Glomerular visceral epithelial cell (primary cell): ENCODE data around the gene KLHL14.
"Not testable (repeated sequence)": the region's sequence is repeated elsewhere in the genome, so short reads cannot be mapped to it uniquely, and the experiment has no call there.

Source experiments
- DNase-seq: peaks from one replicate; pipeline ENCODE4 v3.0.0-alpha.2; 2016; ENCODE audit errors: extremely low spot score

Gene KLHL14

GRCh38 chr18:32772581-32773381 lies at the start of gene KLHL14:
Gene KLHL14, minus strand, starts transcription at chr18:32773023. Its CDS starts 2,432 bp downstream, at chr18:32770591.
- peak; percentile 79 for DNase-seq

- DNase-seq = no peak
Measured at GRCh38 chr18:32822197-32822596, 49.4 kb upstream of the KLHL14 start.

GRCh38 chr18:32815881-32816280 lies 43.1 kb upstream of the KLHL14 start:
- DNase-seq = no peak

GRCh38 chr18:32812342-32812741 lies 39.5 kb upstream of the KLHL14 start:
- no peak for DNase-seq

- DNase-seq = no peak
Measured at GRCh38 chr18:32810314-32810713, 37.5 kb upstream of the KLHL14 start.

- no peak for DNase-seq
Measured at GRCh38 chr18:32805354-32805753, 32.5 kb upstream of the KLHL14 start.

GRCh38 chr18:32804134-32804888 lies 31.5 kb upstream of the KLHL14 start:
- no peak for DNase-seq

- peak; percentile 86 for DNase-seq
Measured at GRCh38 chr18:32803568-32803967, 30.7 kb upstream of the KLHL14 start.

GRCh38 chr18:32802591-32803451 lies 30.0 kb upstream of the KLHL14 start:
- DNase-seq = peak; percentile 59

- DNase-seq = peak; percentile 30
Measured at GRCh38 chr18:32801228-32801627, 28.4 kb upstream of the KLHL14 start.

- no peak for DNase-seq
Measured at GRCh38 chr18:32798209-32798960, 25.6 kb upstream of the KLHL14 start.

- DNase-seq = not testable (repeated sequence)
Measured at GRCh38 chr18:32794667-32795066, 21.8 kb upstream of the KLHL14 start.

- no peak for DNase-seq
Measured at GRCh38 chr18:32779010-32779409, 6.2 kb upstream of the KLHL14 start.

- peak; percentile 50 for DNase-seq
Measured at GRCh38 chr18:32777049-32777448, 4.2 kb upstream of the KLHL14 start.

GRCh38 chr18:32776561-32776960 lies 3.7 kb upstream of the KLHL14 start:
- DNase-seq = no peak

- DNase-seq = no peak
Measured at GRCh38 chr18:32775628-32776027, 2.8 kb upstream of the KLHL14 start.

- no peak for DNase-seq
Measured at GRCh38 chr18:32773382-32773712, 524 bp upstream of the KLHL14 start.

GRCh38 chr18:32771871-32772580 lies 797 bp downstream of the KLHL14 start:
- peak; percentile 8 for DNase-seq

- DNase-seq = peak; percentile 11
Measured at GRCh38 chr18:32771169-32771751, 1.6 kb downstream of the KLHL14 start.

- no peak for DNase-seq
Measured at GRCh38 chr18:32770666-32771168, 2.1 kb downstream of the KLHL14 start.
